ENCODE measurements around the gene USP2.

Gene USP2

GRCh38 chr11:119316729-119317591 is 64.5 kb downstream of the USP2 start, which contains the start of gene MCAM:
Gene MCAM, minus strand, starts transcription at chr11:119317130. Its CDS starts 29 bp downstream, at chr11:119317101.
- TF ChIP-seq, protein P1, sequence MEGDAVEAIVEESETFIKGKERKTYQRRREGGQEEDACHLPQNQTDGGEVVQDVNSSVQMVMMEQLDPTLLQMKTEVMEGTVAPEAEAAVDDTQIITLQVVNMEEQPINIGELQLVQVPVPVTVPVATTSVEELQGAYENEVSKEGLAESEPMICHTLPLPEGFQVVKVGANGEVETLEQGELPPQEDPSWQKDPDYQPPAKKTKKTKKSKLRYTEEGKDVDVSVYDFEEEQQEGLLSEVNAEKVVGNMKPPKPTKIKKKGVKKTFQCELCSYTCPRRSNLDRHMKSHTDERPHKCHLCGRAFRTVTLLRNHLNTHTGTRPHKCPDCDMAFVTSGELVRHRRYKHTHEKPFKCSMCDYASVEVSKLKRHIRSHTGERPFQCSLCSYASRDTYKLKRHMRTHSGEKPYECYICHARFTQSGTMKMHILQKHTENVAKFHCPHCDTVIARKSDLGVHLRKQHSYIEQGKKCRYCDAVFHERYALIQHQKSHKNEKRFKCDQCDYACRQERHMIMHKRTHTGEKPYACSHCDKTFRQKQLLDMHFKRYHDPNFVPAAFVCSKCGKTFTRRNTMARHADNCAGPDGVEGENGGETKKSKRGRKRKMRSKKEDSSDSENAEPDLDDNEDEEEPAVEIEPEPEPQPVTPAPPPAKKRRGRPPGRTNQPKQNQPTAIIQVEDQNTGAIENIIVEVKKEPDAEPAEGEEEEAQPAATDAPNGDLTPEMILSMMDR (IDR thresholded peaks at IDR 0.05; ENCODE audit: low read length, missing control alignments), result no peak
- DNase-seq (ENCODE audit: low read depth), result no peak
- H3K4me3 ChIP-seq (replicated peaks; ENCODE audit: low read depth, low read length), result peak within 1 kb of the TSS; percentile 60

DNA sequence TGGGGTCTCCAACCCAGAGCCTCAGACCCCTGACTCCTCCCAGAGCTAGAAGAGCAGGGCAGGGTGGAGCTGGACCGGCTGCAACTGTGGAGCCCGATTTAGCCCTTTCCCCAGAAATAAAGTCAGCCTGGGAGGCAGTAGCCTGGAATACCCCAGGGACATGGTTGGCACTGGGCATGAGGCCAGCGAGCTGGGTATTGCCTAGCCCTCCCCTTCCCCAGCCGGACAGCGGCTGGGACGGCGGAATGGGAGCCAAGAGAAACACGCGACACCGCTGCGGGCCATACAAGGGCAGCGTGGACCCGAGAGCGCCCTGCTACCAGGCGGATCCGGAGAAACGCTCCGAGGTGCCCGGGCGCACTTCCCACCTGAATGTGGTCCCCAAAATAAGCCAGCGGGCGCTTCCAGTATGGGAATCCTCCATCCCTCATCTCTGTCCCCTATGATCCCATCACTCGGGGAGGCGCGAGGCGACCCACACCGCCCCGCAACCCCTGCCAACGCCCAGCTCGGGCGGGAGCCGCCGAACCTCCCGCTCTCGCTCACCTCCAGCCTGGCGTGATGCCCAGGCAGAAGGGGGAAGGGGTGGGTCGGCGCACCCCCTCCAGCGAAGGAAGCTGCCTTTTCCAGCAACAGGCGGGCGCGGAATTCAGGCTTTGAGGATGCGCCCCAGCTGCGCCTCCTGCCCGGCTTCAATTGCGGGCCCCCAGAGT is 65.3 kb downstream of the USP2 start:
- peak overlapping the region; percentile 60 for H3K4me3 ChIP-seq (replicated peaks; ENCODE audit: low read depth, low read length)
- TF ChIP-seq, protein P1 (IDR thresholded peaks at IDR 0.05; ENCODE audit: low read length, missing control alignments), result no peak
- no peak for DNase-seq (ENCODE audit: low read depth)

DNA sequence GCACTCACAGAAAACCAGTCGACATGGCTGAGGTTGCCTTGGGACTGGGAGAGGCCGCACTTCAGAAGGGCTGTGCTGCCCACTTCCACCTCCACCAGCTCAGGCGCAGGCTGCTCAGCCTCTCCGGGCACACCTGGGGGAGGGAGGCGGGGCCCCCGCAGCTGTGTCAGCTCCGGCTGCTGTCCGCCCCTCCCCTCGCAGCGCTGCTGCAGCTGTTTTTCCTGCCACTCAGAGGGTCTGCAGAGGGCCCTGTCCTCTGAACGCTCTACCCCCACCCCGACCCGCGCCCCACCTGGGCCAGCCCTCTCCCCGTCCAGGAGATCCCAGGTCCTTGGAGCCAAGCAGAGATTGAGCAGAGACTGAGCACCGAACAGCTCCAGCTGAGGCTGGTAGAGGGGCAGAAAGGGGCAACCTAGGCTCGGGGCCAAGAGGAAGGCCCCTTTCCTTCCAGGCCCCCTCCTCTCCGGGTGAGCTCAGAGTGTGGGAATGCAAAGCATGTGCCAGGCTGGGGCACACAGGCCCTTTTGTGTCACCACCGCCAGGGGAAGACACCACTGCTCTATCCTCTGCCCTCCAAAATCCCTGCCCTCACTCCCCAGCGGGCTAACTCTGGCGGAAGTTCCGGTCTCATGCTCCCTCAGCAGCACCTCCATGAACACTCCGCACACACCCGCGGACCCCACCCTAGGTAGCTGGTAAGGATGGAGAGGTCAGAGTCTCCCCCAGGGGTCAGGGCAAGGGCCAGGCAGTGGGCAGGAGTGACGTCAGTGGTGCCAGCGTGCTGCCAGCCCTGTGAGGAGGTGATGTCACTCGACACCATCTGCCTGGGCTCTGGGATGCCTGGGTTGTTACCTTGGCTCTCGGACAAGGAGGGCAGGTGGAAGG is 66.1 kb downstream of the USP2 start:
- no peak for DNase-seq (ENCODE audit: low read depth)
- TF ChIP-seq, protein P1 (IDR thresholded peaks at IDR 0.05; ENCODE audit: low read length, missing control alignments), result no peak
- H3K4me3 ChIP-seq (replicated peaks; ENCODE audit: low read depth, low read length), result peak overlapping the region; percentile 60

GRCh38 chr11:119314726-119315125 is 66.8 kb downstream of the USP2 start:
- DNase-seq (ENCODE audit: low read depth), result no peak
- TF ChIP-seq, protein P1 (IDR thresholded peaks at IDR 0.05; ENCODE audit: low read length, missing control alignments), result no peak
- H3K4me3 ChIP-seq (replicated peaks; ENCODE audit: low read depth, low read length), result no peak overlapping the region

DNA sequence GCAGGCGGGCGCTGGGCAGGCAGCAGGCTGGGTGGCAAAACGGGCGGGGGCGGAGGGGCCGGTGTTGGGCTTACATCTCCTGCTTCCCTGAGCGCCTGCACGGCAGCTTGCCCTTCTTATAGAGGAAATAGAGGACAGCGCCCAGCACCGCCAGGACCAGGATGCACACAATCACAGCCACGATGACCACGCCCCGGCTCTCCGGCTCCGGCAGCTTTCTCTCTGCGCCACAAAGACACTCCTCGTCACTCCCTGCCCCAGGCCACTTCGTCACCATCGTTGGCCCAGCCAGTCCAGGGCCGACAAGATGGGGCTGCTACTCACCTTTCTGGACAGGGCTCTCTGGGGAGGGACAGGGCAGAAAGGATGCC is 70.8 kb downstream of the USP2 start:
- TF ChIP-seq, protein P1 (IDR thresholded peaks at IDR 0.05; ENCODE audit: low read length, missing control alignments), result no peak
- H3K4me3 ChIP-seq (replicated peaks; ENCODE audit: low read depth, low read length), result no peak overlapping the region
- no peak for DNase-seq (ENCODE audit: low read depth)

GRCh38 chr11:119309953-119310681 is 71.4 kb downstream of the USP2 start:
- TF ChIP-seq, protein P1 (IDR thresholded peaks at IDR 0.05; ENCODE audit: low read length, missing control alignments), result no peak
- no peak overlapping the region for H3K4me3 ChIP-seq (replicated peaks; ENCODE audit: low read depth, low read length)
- no peak for DNase-seq (ENCODE audit: low read depth)
